HG03469 (cell line): ENCODE measurements around the gene ARHGAP44.
"Not testable (repeated sequence)": the region's sequence is repeated elsewhere in the genome, so short reads cannot be mapped to it uniquely, and the experiment has no call there.

Source experiments
- ATAC-seq: cut with Tn5 transposase; IDR thresholded peaks from one replicate; pipeline ENCODE4 v1.9.1; 2021; ENCODE audit warnings: mild to moderate bottlenecking, moderate library complexity, moderate number of reproducible peaks; ENCODE audit not compliant: unreplicated experiment

The ARHGAP44 gene

GRCh38 chr17:12955521-12955920, 166.2 kb downstream of the ARHGAP44 start:
- ATAC-seq, result no peak

DNA sequence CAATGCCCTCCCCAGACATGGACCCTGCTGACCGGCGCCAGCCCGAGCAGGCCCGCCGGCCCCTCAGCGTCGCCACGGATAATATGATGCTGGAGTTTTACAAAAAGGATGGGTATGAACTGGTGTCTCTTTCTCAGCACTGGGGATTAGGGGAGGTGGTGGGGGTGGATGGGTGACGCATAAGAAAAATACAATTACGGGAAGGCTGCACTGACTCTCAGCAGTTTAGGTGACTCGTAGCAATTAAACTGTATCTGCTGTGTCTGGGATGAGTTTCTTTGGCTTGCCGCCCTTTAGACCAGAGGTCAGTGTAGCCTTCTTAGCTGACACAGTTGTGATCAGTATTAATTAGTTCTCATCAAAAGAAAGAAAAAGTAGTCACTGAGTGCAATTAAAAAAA, 169.5 kb downstream of the ARHGAP44 start:
- ATAC-seq, result no peak

- no peak for ATAC-seq
Observed at GRCh38 chr17:12959441-12959840, 170.1 kb downstream of the ARHGAP44 start.

DNA sequence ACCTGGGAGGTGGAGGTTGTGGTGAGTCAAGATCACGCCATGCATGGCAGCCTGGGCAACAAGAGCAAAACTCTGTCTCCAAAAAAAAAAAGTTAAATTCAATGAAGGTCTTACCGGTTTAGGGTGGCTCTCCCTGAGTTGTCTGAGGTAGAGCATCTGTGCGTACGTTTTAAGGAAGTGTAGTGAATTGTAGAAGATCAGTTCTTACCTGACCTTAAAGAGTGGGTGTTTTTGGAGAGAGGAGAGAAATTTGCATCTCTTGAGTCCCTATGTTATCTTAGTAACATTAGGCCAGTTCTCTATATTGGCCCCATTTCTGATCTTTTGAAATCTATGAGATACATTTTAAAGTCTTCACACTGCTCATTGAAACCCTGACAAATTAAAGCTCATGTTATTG, 172.4 kb downstream of the ARHGAP44 start:
- ATAC-seq, result no peak

- ATAC-seq, result no peak
Observed at GRCh38 chr17:12963505-12963904, 174.2 kb downstream of the ARHGAP44 start.

DNA sequence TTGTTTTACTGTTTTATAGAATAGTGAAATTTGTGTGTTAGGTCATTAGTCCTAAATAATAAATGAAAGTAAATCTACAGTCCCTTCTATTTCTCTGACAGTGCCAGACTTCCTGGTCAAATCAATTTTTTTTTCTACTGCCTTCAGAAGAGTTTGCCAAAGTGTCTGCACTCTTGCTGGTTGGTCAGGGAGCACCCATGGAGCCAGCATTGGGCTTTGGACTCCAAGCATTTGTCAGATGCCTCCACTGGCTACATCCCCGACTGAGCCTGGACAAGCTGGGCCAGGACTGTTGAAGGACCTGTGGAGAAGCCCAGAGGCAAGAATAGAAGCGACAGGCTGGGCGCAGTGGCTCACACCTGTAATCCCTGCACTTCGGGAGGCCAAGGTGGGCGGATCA, 174.9 kb downstream of the ARHGAP44 start:
- no peak for ATAC-seq

- ATAC-seq, result no peak
Observed at GRCh38 chr17:12964840-12965239, 175.5 kb downstream of the ARHGAP44 start.

DNA sequence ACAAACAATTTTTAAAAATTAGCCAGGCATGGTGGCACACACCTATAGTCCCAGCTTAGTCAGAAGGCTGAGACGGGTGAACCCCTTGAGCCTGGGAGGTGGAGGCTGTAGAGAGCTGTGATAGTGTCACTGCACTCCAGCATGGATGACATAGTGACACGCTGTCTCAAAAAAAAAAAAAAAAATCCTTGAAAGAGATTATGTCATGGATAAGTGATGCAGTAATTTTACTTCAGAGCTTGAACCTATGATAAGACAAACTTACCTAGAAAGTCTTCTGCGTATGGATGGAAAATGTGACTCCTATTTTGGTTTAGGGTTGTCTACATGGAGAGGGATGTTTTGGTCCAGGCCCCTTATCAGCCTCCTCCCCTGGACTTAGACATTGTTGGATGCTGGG, 176.7 kb downstream of the ARHGAP44 start:
- no peak for ATAC-seq

DNA sequence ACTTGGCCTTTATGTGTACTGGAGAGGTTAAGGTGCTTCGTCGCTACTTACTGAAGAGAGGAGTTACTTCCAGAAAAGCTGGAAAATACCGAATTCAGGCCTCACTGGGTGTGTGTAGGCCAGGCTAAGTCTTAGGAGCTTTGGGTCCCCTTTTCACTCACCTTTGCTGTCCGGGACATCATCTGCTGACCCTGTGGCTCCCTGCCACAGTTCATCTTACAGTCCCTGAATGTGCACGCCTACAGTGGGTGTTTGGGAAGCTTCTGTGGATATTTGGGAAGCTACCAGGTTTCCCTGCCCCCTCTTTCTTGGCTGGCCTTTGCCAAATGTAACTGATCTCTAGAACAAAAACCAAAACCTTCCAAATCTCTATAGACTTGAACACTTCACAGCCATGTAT, 177.1 kb downstream of the ARHGAP44 start:
- ATAC-seq, result no peak

GRCh38 chr17:12967962-12968361, 178.7 kb downstream of the ARHGAP44 start:
- ATAC-seq, result no peak

DNA sequence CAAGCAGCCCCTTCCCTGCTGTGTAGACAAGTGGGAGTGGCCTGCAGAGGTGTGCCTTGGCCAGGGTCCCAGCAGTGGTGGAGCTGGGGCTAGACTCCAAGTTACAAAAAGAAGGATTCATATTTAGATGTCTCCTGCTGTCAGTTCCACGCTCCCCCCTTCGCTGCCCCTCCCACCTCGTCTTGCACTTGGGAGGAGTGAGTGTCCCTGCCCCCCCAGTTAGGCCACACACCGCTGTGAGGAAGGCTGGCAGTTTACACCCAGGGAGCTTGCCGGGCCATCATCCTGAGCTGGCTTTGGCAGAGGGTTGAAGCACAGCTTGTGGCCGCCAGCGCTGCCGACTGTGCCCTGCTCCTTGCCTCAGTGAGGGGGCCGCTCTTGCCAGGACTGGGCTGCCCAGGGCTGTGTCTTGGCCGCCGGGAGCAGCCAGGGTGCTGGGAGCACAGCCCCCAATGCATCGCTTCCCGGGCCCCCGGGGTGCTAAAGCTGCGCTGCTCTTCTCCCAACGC, 184.3 kb downstream of the ARHGAP44 start:
- no peak for ATAC-seq

- ATAC-seq, result no peak
Observed at GRCh38 chr17:12974005-12974531, 184.8 kb downstream of the ARHGAP44 start.

DNA sequence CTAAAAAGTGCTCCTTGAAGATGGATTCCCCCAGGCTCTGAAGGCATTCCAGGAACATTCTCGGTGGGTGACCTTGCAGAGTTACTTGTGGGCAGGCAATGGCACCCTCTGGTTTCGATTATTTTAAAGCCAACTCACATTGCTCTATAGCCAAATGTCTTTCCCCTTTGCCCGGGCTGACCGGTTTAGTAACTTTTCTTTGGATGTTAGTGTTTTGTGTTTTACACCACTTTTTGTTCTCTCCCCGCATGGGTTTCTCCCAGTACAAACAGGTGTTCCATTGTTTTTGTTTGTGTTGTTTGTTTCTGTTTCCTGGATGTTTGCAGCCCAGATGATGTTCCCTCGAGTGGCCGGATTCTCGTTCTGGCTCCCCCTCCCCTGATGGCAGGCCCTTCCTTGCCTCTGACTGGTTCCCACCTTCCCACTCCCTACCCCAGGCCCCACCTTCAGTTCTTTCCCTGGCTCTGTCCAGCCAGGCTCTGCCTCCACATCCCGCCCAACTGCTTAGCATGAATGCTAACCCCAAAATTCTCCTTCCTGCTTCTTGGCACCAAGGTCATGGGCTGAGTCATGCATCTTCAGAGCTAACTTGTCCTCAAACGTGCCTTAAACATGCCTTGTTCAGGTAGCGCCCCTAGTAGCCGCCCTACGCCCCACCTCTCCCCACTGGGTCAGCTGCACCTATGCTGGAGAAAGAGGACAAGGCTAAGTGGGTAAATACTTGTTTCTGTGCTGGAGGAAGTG, 187.9 kb downstream of the ARHGAP44 start:
- no peak for ATAC-seq

DNA sequence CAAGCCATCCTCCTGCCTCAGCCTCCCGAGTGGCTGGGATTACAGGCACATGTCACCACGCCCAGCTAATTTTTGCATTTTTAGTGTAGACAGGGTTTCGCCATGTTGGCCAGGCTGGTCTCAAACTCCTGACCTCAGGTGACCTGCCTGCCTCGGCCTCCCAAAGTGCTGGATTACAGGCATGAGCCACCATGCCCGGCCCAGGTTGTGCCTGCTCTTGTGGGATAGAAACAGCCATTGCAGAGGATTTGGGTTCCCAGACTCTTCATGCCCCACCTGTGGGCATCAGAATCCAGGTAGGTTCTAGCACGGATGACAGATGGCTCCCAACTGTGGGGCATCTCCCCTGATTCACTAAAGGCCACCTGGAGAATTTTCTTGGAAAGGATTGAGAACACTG, 189.5 kb downstream of the ARHGAP44 start:
- not testable (repeated sequence) for ATAC-seq

- ATAC-seq, result no peak
Observed at GRCh38 chr17:12979246-12979645, 189.9 kb downstream of the ARHGAP44 start.

- no peak for ATAC-seq
Observed at GRCh38 chr17:12979826-12980500, 190.7 kb downstream of the ARHGAP44 start.

- no peak for ATAC-seq
Observed at GRCh38 chr17:12982224-12982623, 192.9 kb downstream of the ARHGAP44 start.

DNA sequence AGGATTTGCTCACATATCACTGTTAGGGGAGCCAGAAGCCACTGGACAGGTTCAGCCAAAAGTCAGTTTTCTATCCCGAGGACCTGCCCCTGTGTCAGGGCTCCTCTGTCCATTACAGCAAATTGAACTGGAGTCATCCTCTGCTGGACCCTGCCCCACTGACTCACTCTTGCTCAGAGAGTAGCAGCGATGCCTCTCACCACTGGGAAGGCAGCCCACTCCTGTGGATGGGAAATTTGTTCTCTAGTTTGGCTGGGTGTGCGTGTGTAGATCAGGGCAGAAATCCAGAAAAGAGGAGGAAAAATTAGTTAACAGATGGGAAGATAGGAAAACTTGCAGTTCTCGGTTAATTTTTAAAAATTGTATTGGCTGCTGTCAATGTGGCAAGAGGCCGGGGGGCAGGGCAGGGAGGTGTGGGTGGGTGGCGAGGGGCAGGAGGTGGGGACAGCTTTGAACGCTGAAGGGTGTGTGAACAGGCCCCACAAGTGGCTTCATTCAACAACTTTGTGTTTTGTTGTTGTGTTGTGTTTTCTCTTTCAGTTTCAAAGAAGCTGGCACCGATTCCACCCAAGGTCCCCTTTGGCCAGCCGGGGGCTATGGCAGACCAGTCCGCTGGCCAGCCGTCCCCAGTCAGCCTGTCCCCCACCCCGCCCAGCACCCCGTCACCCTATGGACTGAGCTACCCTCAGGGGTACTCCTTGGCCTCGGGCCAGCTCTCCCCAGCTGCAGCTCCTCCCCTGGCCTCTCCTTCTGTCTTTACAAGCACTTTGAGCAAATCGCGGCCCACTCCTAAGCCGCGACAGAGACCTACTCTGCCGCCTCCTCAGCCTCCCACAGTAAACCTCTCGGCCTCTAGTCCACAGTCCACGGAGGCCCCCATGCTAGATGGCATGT, 194.9 kb downstream of the ARHGAP44 start:
- ATAC-seq, result no peak

DNA sequence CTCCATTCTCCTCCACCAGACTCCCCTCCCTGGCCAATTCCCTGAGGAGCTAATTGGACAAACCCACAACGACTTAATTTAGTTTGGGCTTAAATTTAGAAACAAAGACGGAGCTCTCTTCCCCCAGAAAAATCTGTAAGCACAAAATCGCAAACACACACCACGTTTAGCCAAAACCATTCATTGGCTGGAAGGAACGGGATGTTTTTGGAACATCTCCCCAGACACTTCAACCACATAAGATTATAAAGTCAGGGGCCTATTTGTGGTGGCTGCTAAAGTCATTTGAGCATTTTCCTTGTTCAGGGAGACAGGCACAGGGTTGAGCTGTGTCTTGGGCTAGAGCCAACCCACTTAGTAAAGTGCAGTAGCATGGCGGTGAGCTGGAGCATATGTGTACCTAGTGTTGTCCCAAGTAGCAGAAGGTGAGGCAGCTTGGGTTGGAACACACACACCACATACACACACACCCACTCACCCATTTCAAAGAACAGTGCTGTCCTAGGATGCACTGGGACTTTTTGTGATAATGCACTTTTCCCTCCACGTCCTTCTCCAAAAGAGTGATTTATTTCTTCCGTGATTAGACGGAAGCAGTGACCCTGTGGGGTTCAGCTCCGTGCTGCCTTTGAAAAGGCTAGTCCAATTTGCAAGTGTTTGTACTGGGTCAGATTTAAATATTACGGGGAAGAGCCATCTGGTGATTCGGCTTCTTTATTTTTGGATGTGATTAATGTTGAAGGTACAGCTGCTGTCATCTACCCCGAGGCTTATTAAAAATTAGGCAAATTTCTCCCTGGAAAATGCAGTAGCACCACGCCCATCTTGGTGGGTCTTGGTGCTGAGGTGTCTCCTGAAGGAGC, 196.4 kb downstream of the ARHGAP44 start:
- no peak for ATAC-seq

- no peak for ATAC-seq
Observed at GRCh38 chr17:12987120-12987519, 197.8 kb downstream of the ARHGAP44 start.
